Stimulated activated CD8-positive, alpha-beta memory T cell treated with anti-CD3 and anti-CD28 coated beads, Interleukin-12 subunit alpha, Interleukin-12 subunit beta, amount 100 ng/mL, for 1 hour (primary cell): ENCODE results near the gene MAP6.

ENCODE experiments used
- DNase-seq: peaks from one replicate; pipeline ENCODE4 v3.0.0-alpha.2; 2020; ENCODE audit warnings: low read depth

MAP6 gene

DNA sequence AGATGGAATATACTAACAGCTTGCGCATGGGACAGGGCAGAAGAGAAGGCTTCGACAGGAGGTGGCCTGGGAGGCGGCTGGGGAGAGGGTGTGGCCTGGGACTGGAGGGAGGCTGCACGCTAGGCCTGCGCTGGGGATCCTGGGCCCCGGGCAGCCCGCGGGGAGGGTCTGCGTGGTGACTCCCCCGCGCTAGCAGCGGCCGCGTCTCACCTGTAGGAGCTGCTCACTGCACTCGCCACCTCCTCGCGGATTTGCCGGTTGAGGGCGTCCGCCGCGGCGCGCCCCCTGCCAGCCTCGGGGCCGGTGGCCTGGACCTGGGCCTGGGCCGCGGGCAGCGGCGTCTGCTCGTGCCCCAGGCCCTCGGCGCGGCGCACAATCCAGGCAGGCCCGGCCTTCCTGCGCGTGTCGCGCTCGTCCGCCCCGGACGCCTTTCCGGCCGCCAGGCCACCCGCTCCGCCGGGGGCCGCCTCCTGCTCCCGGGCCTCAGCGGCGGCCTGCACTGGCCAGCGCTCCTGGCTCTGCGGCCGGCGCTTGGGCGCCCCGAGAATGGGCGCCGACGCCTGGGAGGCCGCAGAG lies 1.5 kb downstream of the MAP6 start:
- DNase-seq: no peak

DNA sequence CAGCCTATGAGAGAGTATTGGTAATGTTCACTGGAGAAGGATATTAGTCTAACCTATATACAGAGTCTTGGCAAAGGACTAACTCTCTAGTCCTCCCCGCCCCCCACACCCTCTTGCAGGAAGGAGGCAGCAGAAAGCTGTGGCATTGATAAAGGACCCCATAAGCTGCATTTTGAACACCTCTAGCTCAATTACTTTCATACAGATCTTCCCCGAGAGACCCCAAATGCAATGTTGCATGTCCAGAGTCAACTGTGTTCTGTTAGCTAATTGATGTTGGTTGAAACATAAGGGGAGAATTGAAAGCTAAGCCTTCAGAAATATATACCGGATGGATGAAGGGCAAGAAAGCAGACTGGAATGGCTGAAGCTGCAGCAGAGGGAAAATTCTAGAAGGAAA lies 2.8 kb downstream of the MAP6 start:
- DNase-seq: no peak

DNA sequence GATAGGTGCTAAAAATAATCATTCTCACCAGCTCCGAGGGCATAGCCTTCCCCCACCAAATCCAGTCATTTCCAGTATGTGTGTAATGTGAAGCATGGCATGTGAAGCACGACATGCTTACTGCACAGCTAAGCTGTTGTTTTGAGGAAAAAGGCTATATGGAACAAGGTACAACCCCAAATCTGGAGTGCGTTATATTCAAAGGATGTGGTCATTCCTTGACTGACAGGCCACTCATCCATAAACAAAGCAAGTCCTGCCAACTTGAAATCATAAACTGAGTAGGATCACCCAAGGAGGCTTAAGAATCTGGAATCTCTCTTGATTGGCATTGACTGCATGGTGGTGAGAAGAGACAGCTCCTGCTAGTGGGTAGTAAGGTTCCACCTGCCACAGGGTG lies 3.7 kb downstream of the MAP6 start:
- DNase-seq: no peak

DNA sequence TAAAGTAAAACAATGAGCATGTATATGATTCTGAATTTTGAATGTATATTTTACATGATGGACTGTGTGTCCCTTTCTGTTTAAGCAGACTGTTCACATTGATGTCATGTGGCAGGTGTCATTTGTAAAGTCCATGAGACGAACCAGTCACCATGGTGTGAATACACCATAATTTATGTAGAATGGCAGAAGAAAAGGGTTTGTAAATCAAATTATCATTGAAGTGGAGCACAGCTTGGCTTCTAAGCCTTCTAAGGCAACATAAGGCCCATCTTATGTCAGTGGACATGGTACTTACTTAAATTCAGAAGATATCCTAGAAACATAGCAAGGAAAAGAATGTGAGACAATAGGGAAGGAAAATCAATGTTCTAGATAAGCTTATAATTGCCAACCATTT lies 4.4 kb downstream of the MAP6 start:
- no peak for DNase-seq

DNA sequence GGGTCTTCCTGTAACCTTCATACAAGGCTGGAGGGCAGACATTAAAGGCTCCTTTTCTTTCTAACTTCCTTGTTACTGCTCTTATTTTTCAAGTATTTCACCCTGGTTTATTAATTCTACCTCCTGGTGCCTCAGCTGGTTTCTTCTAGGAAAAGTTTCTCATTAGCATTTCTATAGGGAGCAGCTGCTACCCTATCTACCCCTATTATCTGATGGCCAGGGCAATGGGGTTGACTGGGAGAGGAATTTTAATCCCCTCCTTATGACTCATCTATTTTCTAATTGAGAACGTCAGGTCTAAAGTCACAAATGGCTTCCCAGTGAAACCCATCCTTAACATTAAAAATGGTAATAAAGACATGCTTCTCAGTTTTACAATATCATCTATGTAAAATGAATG lies 5.0 kb downstream of the MAP6 start:
- no peak for DNase-seq

DNA sequence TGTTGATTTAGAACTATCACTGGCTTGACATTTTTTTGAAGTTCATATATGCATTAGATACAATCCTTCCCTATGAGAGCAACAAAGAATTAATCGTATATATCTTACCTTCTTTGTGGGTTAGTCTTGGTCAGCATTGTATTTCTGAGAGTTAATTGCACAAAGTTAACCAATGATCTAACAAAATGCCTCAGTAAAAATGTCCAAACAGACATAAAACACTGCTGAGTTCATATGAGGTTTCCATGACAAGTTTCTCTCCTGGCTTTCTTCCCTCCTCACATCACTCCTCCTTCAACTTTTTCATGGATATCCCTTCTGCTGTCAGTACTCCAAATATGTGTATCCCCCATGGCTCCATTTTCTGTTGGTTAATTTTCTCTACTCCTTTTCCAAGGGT lies 9.0 kb downstream of the MAP6 start:
- no peak for DNase-seq

DNA sequence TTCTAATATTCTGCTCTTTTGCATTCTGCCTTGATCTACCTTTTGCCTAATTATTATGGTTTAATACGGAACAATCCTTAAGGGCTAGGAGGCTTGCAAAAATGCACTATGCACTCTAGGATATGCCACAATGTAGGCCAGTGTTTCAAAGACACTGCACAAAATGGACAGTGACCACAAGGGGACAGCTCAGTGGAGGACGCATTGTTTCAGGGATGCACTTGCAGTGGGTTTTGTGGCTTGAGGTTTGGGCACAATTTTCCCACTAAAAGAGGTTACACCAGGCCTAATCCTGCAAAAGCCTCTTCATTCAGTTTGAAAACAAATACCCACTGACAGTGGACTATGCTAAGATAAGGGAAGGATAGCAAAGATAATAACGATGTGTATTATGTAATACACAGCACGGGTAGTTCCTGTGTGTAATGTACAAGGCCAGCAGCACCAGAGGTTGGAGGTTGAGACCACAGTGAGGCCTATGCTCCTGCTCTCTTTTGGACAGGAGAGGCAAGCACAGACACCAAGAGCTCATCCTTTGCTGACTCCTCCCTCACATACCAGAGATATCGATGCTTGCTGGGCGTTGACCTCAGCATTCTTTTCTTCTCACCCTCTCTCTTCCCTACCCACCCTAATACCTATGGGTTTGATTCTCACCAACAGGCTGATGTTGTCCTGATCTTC lies 12.7 kb downstream of the MAP6 start:
- no peak for DNase-seq

DNA sequence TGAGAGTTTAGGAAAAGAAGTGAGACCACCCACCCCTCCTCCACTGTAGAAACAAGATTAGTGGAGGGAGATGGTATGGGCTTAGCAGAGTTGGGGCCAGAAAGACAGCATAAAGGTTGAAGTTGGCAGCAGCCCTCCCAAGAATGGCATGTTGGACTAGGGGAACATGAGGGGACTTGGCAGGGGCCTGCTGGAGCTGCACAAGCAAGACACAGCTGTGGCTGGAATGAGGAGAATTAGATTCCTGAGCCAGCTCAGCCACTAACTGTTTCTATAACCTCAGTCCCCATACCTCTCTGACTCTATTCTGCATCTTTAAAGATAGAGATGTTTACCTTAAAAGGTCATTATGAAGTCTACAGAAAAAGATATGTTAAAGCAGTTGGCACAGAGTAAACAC lies 13.2 kb downstream of the MAP6 start:
- DNase-seq: no peak

DNA sequence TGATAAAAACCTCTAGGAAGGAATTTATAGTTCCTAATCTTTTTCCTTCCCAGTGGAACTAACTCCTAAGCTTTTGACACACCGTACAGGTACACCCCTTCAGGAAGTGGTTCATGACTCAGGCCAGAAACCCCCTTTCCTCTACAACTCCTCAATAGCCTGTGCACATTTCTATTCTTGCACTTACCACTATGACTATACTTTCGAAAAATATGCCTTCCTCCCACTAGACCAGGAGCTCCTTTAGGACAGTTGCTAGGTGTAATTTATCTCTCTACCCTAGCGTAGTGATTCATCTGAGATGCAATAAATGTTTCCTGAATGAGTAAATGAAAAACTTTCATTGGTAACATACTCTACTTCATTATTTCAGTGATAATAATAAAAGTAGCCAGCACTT lies 14.5 kb downstream of the MAP6 start:
- DNase-seq: no peak

DNA sequence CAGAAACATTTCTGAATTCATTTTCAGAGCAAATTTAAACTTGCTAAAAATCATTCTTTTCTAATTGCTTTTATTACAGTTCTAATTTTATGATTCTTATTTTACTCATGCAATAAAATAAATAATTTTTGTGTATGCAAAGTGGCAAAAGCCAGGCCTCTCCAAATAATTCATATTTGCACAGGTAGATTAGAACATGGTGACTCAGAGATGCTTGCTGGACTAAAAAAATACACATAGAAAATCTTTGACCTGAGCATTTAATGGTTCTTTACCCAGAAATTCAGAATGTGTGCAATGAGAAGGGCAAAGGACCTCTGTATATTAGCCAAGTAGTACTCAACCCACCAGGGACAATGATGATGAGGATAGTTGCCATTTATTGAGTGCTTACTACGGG lies 15.3 kb downstream of the MAP6 start:
- no peak for DNase-seq

DNA sequence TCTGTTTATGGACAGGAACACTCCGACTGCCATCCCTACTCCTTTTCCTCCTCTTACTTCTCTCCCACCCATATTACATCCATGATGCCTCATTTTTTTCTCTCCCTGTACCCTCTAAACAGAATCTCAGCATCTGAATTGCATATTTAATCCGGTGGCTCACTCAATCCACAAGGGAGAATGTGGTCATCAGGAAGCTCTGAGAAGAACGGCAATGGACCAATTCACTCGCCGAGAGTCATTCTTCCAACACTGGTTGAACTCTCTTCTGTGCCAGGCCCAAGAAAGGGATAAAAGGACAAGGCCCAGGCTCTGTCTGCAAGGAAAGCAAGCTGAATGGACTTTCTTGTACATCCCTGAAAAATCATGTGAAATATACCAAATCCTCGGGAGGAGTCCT lies 15.9 kb downstream of the MAP6 start:
- DNase-seq: no peak

DNA sequence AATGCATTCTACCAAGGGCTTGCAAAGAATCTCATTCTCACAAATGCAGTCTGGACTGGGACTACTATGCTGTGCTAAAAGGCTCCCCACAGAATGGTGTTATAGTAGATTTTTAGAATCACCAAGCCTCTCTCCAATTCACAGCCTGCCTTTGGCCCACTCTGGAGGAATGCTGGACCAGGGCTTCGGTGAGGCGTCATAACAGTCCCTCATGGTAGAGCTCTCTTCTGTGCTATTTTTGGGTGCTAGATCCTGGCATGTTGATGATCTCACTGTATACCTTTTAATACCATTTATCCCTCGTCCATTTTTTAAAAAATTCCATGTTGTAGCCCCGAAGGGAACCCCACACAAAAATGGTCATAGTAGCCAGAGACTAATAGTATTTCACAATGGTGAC lies 17.6 kb downstream of the MAP6 start:
- no peak for DNase-seq

DNA sequence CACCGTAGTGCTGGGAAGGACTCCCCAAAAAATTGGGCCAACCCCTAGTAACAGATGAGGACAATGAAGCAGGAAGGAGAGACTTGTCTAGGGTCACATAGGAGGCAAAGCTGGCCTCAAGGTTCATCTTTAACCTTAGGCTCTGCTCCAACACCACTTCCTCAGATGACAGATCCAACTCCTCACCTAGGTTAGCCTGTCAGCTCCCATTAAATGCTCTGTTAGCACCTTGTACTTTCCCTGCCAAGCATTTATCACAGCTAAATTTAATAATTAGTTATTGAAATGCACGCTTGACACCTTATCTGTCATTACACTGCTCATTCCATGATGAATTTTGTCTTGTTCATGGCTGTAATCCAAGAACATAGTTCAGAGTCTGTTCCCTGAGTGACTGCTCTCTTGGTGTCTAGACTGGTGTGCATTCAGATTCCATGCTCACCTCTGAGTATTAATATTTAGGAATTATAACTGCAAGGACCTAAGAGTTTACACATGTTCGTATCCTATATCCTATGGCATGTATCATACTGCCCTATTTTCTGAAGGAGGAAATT lies 18.6 kb downstream of the MAP6 start:
- DNase-seq: no peak

DNA sequence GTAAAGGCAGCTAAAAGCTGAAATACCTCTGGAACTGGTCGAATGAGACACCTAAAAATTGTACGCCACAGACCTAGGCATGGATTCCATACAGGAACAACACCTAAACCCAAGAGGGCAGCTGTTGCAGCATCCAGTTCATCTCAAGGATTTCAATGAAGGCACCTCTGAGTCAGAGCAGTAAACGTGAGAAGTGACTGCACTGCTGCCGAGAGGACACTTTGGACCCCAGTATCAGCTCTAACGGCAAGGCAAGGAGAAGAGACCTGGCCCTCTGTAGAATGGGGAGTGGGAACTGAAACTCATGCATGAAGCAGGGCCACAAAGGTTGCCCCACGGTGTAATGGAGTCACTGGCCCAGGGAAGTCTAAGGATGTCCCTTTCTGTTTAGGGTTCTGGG lies 23.9 kb downstream of the MAP6 start:
- DNase-seq: no peak

DNA sequence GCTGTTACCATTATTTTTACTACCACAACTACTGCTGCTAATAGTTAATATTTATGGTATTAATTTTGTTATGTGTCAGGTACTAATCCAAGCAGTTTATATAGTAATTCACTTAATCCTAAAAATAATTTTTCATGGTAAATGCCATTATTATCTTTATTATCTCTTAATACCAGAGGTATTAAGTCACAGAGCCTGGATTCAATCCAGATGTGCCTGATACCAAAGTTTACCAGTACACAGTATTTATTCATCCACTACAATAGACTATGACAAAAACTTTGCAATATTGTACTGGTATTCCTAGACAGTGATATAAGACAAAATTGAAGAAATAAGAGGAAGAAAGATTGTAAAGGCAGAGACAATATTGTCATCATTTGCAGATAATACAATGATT lies 24.5 kb downstream of the MAP6 start:
- DNase-seq: no peak

DNA sequence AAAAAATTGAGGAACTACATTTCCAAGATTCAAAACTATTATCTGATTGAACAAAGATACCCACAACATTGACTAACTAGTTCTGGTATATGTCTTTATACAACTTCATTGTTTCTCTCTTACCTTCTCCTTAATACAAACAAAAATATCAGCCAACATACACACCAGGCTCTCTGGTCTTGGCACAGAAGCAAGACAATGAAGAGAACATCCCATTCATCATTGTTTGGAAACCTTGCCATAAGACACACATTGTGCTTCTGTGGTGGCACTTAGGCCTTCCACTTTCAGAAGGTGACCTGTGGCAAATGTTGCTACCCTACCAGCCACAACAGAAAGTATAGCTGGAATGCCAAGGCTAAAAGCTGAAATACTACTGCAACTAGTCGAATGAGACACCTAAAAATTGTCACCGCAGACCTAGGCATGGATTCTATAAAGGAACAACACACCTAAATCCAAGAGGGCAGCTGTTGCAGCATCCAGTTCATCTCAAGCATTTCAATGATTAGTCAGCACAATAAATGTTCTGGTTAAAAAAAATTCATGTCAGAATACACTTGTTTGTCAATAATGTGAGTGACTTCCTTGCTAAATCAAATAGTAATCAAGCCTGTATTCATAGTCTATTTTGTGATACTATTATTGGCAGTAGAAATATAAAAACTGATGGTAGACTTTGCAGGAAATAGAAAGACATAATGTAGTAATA lies 26.3 kb downstream of the MAP6 start:
- no peak for DNase-seq

DNA sequence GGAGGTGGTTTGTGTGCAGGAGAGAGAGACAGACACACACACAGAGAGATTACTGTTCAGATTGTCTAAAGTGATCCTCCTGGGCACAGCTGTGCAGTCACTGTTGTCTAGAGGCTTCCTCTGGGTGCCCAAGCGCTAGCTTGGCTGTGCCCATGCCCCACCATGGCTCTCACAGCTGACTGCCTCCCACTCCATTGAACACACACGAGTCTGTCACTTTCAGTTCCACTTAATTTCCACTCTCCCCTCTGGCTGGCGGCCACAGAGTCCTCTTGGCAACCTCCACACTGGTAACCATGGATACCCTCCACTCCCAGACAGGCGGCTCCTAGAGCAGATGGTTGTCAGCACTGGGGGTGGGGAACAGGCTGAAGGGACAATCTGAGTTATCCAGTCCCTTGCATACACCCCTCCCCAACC lies 29.1 kb downstream of the MAP6 start:
- no peak for DNase-seq

DNA sequence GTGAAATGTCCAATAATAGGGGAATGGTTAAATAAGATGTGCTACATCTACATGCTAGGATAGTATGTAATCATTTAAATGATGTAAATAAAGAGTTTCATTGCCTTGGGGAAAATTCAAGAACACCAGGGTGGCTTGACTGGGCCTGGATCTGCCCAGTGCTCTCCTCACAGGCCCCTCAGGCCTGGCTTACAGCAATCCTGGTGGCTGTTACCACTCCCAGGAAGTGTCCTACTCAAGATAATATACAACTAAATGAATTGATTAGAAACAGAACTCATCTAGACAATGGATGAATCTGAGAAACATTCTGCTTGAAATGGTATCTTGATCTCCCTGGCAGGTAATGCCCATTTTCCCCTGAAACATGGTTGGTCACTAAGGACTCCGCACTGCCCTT lies 30.8 kb downstream of the MAP6 start:
- DNase-seq: no peak

DNA sequence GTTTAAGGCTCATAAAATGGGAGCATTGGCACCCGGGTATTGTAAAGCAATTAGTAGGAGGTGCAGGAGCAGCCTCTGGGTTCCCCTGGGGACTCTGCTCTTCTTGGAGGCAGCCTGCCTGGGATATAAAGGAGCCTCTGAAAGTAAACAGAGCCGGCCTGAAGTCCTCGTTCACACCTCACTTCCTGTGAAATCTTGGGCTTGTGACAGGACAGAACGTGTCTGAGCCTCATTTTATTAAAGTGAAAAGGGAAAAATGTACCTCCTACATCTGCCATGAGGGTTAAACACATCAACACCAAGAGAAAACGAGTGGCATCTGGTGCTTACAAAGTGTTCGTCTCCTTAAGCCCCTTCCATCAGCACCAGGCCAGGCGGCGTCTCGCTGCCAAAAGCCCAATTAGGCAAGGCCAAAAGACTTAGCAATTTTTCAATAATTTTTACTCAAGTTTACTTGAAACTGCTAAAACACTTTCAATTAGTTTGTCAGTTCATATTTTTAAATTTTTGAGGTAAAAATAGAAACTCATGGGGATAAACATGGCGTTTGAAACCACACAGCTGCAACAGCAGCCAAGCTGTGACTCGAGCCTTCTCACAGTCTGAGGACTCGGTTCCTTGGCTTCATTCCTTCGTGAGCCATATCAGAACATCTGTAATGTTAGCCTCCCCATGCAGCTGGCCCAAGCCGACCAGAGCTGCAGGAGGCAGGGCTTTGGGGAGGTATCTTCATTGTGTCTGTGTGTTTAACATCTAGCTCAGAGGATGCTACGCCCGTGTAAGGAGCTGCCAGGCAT lies 33.6 kb downstream of the MAP6 start:
- no peak for DNase-seq

DNA sequence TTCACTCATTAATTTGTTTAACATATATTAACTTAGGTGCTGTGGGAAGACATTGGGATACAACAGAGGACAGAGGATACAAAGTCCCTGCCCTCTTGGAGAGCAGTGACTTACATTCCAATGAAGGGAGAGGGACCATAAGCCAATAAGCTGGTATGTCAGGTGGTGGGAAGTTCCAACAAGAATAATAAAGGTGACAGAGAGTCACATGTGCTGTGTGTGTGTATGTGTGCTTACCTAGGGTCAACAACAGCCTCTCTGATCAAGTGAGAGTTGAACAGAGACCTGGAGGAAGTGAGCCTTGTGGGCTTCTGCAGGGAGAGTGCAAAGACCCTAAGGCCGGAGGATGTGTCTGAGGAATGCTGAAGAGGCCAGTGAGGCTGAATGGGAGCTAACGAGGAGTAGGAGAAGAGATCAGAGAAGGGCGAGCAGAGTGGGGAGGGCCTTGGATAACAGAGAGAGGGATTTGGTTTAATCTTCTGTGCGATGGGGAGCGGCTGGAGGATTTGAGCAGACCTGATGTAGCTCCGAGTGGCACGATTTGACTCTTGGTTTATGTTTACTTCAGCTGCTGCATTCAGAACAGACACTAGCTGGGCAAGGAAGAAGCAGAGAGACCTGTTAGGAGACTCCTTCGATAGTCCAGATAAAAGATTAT lies 35.3 kb downstream of the MAP6 start:
- DNase-seq: no peak

DNA sequence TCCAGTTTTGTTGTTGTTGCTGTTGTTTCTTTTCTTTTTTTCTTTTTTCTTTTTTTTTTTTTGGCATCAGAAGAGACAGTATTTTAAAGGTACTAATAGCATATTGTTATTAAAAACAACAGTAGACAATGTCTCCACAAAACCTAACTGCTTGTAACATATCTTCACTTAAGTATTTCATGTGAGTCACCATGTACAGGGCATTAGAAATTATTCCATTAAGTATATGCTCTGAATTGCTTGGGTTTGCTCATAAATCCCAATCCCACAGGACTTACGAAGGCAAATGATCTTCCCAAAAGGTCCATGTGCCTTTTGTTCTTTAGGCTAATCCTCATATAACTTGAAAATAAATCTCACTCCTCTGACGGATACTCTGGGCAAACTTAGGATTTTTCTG lies 35.9 kb downstream of the MAP6 start:
- DNase-seq: no peak

DNA sequence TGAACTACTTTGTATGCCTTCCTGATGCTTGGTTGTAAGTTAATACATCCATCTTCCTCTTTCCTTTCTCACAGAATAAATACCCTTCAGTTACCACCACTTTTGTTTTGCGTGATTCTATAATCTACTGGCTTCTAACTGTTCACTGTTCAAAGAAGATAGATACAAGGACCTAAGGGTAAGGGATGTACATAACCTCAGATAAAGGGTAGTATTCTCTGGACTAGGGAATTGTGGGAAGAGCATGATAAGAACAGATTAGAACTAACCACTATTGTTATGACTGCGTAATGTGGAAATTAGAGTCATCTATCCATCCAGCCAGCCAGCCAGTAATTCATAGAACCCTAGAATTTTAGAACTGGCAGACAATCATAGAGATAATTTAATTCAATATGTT lies 36.4 kb downstream of the MAP6 start:
- no peak for DNase-seq
